ENCODE measurements around the gene HLA-DRB1.
"Not testable (repeated sequence)": the region's sequence is repeated elsewhere in the genome, so short reads cannot be mapped to it uniquely, and the experiment has no call there.

The HLA-DRB1 gene

GRCh38 chr6:32589596-32590449, at the start of gene HLA-DRB1:
Gene HLA-DRB1, minus strand, starts transcription at chr6:32589848. Its CDS starts 106 bp downstream, at chr6:32589742.
- no peak for DNase-seq

- DNase-seq = no peak
Observed at GRCh38 chr6:32638532-32639219, 49.0 kb upstream of the HLA-DRB1 start.

- DNase-seq = no peak
Observed at GRCh38 chr6:32637883-32638282, 48.2 kb upstream of the HLA-DRB1 start.

- no peak for DNase-seq
Observed at GRCh38 chr6:32637219-32637880, 47.7 kb upstream of the HLA-DRB1 start, which contains the start of gene HLA-DQA1. Gene HLA-DQA1, plus strand, starts transcription at chr6:32637406. Its CDS starts 53 bp downstream, at chr6:32637459.

GRCh38 chr6:32635526-32636123, 46.0 kb upstream of the HLA-DRB1 start:
- DNase-seq = no peak

- not testable (repeated sequence) for DNase-seq
Observed at GRCh38 chr6:32629793-32630192, 40.1 kb upstream of the HLA-DRB1 start.

GRCh38 chr6:32627831-32628230, 38.2 kb upstream of the HLA-DRB1 start:
- DNase-seq = no peak

GRCh38 chr6:32627249-32627648, 37.6 kb upstream of the HLA-DRB1 start:
- DNase-seq = no peak

GRCh38 chr6:32625137-32625536, 35.5 kb upstream of the HLA-DRB1 start:
- DNase-seq = no peak

GRCh38 chr6:32624565-32624964, 34.9 kb upstream of the HLA-DRB1 start:
- DNase-seq = no peak

- no peak for DNase-seq
Observed at GRCh38 chr6:32623693-32624092, 34.0 kb upstream of the HLA-DRB1 start.

- peak; percentile 72 for DNase-seq
Observed at GRCh38 chr6:32622545-32623401, 33.1 kb upstream of the HLA-DRB1 start.

- DNase-seq = no peak
Observed at GRCh38 chr6:32621372-32621771, 31.7 kb upstream of the HLA-DRB1 start.

- DNase-seq = no peak
Observed at GRCh38 chr6:32617751-32618150, 28.1 kb upstream of the HLA-DRB1 start.

GRCh38 chr6:32615885-32616532, 26.4 kb upstream of the HLA-DRB1 start:
- DNase-seq = no peak

- DNase-seq = no peak
Observed at GRCh38 chr6:32614366-32615081, 24.9 kb upstream of the HLA-DRB1 start.

- DNase-seq = no peak
Observed at GRCh38 chr6:32613475-32613874, 23.8 kb upstream of the HLA-DRB1 start.

- DNase-seq = no peak
Observed at GRCh38 chr6:32610682-32611296, 21.1 kb upstream of the HLA-DRB1 start.

- peak; percentile 87 for DNase-seq
Observed at GRCh38 chr6:32609731-32610640, 20.3 kb upstream of the HLA-DRB1 start.

All from NCI-H82 (cell line).